ENCODE data around the gene WNT3.
A peak's percentile ranks its signal among the peaks of the same experiment; 100 is the strongest.
"Not testable (repeated sequence)": the region's sequence is repeated elsewhere in the genome, so short reads cannot be mapped to it uniquely, and the experiment has no call there.

The WNT3 gene

DNA sequence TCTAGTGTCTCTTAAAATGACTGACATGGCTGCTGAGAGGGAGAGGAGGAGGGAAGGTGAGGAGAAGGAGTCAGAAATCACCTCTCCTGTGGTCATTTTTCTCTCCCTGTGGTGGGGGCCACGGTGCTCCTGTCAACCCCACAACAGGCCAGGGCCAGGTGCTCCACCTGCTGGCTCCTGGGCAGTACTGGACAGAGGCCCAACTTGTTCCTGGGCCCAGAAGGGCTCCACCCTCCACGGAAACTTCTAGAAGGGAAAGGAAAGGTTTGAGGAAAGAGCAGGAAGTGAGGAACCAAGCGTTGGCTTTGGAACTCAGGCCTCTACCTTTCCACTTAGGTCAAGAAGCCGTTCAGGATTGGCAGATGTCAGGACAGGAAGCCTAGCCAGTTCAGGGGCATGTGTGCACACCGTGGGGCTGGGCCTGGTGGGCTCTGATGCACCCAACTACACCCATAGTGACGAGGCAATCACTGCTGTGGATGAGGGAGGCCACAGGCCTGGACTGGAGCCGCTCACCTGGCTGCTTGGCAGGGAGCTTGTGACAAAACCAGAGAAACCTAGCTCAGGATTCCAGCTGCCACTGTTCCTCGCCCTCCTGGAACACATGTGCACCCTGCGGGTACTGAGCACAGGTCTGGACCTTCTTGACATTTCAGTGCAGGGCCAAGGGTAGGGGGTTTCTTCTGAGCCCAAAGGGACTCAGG, 36.1 kb downstream of the WNT3 start:
- ATAC-seq: peak in 1 of 2 donors; percentile 53

DNA sequence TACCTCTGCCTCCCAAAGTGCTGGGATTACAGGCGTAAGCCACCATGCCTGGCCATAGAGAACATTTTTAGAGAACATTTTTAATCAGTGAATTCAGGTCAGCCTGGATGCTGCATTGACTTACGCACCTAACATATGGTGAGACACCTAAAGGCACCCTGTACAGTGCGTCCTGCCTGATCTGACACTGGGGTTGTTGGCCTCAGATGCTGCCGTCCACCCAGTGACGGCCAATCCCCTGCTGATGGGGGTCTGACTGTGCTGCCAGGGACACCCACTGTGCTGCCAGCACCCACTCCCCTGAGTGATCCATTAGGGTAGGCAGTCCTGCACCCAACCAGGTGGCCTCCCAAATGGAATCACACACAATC, 38.5 kb downstream of the WNT3 start:
- ATAC-seq: no peak

DNA sequence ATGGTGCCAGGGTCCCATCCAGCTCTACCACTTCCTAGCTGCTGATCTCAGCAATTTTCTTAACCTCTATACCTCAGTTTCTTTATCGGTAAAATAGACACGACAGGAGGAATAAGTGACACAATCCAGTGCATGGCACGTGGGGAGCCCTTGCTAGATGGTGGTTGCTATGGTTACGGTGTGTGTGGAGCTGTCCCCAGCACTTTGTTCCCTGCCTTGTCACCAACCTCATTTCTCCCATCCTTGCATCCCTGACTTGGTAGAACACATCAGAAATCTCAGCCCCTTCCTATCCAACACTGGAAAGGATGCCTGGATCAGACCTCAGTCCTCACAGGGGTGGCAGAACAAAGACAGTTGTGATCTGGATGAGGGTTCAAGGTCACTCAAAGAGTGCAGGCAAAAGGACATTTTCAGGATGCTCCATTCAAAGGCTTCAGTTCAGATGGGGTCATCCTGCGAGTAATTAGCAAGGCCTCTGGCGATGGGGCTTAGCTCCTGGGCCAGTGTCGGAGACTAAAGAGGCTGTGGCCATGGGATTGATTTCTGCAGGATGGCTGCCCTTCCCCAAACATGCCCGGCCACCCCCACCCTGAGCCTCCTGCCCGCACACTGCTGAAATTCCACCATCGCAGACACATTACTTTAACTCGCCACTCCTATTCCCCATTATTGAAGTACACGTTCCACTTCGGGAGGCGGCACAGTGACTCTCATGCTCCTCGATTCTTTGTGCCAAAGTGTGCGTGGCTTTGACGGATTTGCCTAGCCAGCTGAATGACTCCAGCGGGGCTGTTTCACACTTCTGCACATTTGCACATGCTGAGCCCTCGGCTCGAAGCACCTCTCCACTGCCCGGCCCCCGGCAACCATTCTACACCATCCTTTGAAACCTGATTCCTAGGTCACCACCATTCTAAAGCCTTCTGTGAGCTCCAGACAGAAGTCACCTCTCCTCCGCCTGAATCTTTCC, 40.3 kb downstream of the WNT3 start:
- no peak for ATAC-seq

DNA sequence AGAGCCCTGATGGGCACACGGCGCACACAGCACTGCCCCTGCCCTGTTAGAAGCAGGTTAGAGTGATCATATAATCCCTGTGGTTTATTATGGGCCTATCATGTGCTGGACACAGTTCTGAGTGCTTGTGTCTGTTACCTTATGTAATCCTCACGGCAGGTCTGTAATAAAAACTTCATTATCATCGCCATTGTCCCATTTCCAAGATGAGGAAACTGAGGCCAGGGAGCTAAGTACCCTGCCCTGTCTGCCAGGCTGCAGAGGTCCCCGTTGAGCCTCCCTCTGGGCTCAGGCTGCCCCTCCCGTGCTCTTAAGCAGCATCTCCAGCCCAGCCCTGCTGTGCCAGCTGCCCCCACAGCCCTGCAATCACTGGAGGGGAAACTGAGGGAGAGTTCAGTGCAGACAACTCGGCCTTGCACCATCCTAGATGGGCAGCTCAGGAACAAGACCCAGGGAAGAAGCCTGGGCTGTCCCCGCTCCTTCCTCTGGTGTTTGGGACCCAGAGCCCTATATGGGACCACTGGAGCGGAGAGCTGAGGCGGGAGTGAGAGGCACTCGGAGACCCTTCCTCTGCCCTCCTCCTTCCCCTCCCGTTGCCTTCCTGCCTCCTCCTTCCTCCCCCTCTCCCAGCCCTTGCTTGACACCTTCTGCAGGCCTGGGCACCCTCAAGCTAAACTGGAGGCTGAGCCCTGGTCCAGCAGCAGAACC, 42.0 kb downstream of the WNT3 start:
- ATAC-seq: no peak

DNA sequence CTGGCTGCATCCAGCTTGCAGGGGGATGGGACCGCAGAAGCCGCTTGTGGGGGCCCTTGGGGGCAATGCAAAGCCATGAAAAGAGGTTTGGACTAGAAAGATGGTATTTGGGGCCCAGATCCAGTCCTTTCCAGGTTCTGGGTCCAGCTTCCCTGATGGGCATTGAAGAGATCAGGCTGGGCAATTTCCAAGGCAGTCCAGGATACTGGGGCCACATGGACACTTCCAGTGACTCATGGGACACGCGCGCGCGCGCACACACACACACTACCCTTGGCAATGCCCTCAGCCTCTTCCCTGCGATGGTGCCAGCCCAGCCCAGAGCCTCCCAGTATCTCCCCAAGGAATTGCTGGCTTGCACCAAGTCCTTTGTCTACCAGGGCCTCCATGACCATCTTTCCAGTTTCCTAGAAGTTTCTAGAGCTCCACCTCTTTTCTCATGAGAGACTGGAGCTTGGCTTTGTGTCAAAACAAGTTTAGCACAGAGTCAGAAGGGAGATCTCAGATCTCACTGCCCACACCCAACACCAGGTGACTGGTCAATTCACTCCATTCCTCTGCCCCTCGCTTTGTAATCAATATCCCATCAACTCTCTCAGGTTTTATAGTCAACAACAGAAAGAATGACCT, 44.3 kb downstream of the WNT3 start:
- ATAC-seq: no peak

DNA sequence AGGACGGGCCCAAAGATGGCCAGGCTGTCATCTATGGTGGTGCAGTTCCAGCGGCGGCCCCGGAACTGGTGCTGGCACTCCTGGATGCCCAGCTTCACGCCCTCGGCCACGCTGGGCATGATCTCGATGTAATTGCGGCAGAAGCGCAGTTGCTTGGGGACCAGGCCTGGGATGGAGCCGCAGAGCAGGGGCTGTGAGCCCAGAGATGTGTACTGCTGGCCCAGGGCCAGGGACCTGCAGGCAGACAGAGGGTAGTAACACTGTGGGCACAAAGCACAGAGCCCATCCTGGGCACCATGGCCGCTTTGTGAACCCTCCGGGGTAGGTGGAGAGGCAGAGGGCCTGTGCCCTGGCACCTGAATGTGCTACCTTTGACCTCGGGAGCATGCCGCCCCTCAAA, 44.8 kb downstream of the WNT3 start:
- no peak for ATAC-seq

DNA sequence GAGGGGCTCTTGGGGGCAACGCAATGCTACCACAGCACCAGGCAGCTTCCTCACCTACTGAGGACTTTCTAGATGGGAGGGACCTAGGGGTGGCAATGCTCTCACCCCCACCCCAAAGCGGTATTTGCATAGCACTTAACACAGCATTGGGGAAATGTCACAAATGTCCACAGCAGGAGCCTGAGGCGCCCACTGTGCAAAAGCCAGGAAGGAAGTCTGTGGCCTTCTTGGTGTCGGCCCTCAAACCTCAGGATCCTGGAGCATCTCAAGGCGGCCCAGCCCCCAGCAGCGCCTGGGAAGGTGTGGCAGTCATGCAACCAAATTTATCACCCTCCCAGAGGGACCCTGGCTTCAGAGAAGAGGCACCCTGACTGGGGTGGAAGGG, 45.3 kb downstream of the WNT3 start:
- no peak for ATAC-seq

DNA sequence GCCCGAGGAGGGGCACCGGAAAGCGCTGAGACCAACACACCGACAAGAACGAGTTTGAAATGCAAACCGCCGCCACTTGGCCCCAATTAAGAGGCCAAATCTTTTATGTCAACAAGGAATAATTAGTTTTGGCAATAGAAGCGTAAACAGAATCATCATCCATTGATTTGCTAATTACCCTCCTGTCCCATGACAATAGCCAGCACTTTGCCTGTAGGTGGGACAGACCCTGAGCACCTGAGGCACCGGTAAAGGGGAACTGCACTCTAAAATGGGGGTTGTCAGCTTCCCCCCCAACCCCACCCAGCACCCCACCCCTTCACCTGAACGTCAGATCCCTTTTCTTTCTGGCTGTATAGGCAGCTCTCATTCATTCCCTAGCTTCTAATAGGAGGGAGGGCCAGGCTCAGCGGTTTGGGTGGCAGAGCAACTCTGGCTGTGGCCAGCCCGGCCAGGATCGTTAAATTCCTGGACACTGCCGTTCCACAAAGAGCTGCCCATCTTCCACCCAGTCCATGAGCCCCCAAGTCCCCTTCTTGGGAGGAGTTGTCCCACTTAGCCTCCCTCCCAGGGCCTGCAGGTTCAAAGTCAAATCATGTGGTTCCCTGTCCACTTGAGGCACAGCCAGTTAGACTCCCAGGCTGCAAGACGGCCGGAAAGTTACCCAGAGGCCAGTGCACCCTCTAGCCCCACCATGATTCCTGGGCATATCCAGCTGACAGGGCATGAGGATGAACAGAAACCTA, 45.8 kb downstream of the WNT3 start:
- no peak for ATAC-seq

DNA sequence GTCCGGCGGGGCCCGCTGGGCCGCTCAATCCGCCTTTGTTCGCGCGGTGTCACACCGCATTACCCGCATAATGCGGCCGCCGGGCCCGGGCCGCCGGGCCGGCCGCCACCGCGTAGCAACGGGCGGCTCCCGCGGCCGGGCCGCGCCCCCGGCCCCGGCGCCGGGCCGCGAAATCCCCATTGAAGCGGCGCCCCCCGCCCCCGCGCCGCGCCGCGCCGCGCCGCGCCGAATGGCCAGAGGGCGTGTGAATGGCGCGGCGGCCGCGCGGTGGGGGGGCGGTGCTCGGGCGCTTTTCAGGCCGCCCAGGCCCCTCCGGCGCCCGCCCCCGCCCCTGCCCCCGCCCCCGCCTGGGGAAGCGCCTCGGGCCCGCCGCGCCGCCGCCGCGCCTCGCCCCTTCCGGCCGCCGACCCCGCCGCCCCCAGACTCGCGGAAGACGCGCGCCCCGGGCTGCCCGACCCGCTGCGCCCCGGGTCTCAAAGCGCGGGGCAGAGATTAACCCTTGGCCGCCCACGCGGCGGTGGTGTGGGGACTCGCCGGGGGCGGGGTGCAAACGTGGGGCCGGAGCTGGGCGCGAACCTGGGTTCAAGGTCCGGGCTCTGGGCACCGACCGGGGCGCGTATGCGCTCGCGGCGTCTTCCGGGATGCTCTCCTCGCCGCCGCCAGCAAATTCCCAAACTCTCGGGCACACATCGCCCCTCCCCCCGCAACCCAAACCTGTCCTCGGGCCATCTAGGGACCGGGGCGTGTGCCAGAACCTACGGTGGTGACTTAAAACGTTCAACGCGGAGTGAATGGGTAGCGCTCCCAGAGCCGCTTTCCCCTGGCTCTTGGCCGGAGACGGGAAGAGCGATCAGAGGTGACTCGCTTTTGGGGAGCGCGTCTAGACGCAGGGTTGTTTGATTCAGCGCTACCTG, 46.7 kb downstream of the WNT3 start:
- peak; percentile 21 to 22 for ATAC-seq

DNA sequence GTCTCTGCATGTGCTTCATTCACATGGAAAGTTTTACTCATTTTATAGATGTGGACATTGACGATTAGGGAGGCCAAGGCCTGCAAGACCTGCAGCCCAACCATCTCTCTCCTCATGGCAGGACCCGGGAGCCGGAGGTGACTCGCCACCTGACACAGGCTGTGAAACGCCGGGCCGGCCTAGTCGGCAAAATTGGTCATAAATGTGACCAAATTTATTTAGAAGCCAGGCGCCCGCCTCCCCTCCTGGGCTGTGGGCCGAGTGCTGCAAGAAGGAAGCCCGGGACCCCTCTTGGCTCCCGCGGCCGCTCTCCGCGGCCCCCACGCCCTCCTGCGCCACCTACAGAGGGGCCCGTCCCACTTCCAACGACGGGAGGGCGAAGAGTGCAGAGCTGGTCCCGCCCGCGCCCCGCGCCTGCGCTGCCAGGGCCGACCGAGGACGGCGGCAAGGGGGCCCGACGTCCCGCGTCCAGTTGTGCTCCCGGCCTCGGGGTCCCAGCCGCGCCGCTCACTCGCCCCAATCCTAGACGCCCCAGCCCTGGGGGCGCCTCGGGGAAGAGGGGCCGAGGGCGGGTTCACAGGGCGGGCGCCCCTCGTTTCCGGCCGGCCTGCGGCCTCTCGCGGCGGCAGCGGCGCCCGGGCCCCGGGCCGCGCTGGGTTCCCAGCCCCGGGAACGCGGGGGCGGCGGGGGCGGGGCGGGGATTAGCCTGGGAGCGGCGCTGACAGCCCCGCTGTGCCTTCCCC, 47.5 kb downstream of the WNT3 start:
- peak; percentile 61 to 64 for ATAC-seq

DNA sequence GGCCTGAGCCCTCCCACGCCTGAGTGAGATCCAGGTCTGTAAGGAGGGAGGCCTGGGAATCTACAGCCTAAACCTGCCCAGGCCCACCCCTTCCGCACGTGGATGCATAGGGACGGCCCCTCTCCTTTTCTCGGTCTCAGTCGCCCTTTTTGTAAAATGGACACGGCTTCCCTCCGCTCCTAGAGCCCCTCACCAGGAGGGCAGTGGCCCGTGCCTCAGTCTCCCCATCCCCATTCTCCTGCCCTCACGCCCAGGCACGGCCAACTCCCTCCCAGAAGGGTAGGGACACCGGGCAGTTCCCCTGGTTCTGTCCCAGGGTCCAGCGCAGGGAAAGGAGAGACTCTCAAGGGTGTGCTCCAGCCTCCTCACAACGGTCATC, 48.1 kb downstream of the WNT3 start:
- no peak for ATAC-seq

DNA sequence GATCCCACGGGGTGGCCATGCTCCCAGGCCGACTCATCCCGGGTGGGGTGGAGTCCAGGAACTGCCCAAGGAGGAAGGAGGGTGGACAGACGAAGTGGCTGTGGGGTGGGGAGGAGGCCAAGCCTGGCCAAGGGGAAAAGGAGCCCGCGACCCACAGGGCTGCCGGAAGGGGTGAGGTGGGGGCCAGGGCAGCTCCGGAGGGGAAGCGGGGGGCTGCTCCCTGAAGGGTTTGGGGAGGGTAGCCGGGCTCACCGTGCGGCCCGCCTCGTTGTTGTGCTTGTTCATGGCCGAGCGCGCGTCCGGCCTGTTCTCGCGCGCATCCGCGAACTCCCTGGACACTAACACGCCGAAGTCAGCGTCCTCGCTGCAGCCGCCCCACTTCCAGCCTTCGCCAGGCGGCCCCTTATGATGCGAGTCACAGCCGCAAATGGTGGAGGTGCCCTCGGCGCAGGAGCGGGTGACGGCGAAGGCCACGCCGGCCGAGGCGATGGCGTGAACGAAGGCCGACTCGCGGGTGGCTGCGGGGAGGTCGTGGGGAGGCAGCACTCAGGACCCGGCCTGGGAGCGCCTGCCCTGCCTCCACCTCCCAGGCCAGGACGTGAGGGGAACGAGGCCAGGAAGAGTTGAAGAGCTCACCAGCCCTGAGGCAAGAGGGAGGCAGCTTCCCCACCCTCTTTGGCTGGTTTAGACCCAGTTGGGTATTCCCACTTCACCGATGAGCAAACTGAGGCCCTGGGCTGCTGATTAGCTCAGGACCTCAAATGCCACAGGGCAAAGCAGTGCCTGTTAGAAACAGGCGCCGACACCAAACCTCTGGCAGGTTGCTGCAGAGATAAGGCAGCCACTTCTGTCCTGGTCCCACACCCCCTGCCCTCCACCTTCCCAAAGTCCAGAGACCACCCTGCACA, 48.7 kb downstream of the WNT3 start:
- no peak for ATAC-seq

DNA sequence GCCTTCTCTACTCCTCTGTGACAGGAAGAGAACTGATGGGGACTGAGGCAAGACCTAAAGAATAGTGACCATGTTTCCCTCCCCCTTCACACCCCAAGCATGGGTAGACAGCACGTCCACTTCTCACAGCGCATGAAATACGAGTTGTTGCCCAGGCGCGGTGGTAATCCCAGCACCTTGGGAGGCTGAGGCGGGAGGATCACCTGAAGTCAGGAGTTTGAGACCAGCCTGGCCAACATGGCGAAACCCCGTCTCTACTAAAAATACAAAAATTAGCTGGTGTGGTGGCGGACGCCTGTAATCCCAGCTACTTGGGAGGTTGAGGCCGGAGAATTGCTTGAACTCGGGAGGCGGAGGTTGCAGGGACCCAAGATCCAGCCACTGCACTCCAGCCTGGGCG, 49.6 kb downstream of the WNT3 start:
- not testable (repeated sequence) for ATAC-seq

DNA sequence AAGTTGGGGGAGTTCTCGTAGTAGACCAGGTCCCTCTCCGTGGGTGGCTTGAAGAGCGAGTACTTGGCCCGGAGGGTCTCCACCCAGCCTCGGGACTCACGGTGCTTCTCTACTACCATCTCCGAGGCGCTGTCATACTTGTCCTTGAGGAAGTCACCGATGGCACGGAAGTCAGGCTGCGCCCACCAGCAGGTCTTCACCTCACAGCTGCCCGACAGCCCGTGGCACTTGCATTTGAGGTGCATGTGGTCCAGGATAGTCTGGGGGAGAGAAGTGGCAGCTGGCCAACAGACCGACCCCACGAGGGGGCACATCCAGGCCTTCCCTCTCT, 50.0 kb downstream of the WNT3 start:
- ATAC-seq: no peak

DNA sequence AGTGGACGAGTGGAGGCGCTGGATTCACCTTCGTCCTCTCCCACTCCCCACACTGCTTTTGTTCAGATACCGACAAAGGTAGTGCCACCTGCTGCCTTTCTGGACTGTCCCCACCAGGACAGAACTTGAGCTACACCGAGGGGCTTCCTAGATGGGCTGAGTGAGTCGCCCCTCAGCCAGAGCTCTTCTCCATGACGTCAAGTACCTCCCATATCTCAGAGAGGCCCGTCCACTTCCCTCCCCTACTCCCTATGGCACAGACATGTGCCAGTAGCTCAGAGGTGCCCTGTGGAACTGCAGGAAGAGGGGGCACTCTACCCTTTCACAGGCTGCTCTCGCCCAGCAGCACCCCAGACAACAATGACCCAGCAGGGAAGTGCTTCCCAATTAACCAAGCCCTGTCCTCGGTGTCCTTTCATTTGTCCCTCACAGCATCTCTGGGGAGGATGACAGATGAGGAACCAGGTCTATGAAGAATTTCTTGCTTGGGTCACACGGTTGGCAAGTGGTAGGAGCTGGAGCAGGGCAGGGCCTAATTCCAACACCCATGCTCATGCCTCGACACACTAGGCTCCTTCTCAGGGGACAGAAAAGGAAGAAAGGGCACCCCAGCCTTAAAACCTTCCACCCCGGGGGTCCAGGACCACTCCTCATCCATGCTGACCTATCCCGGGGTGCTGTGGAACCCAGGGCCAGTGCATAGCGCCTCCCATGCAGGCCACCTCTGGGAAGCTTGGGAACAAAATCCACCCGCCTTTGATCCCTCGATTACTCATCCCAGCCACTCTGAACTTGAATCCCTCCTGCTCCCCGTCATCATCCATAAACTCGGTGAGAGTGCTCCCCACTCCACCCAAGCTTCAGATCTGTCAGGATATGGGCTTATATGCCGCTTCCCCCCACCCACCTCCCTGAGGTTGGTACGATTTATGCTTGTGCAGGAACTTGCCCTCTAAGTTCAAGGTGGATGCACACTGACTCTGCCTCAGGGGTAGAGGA, 51.7 kb downstream of the WNT3 start:
- ATAC-seq: no peak

DNA sequence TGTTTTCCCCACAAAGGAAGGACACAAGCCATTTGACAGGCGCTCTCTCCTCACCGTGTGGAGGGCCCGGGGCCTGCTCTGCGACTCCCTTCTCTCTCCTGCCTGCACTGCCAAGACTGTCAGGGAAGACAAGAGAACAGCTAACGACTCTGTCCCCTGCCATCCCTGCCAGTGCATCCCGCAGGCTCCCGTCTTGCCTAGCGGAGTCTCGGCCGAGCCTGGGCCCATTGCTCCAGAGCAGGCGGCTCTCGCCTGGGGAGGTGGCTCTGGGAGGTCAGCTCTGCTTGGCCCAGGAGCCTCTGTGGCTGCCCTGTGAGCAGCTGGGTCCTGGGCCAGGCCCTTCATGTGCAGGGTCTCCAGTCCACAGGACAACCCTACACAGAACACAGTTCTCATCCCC, 53.0 kb downstream of the WNT3 start:
- no peak for ATAC-seq

DNA sequence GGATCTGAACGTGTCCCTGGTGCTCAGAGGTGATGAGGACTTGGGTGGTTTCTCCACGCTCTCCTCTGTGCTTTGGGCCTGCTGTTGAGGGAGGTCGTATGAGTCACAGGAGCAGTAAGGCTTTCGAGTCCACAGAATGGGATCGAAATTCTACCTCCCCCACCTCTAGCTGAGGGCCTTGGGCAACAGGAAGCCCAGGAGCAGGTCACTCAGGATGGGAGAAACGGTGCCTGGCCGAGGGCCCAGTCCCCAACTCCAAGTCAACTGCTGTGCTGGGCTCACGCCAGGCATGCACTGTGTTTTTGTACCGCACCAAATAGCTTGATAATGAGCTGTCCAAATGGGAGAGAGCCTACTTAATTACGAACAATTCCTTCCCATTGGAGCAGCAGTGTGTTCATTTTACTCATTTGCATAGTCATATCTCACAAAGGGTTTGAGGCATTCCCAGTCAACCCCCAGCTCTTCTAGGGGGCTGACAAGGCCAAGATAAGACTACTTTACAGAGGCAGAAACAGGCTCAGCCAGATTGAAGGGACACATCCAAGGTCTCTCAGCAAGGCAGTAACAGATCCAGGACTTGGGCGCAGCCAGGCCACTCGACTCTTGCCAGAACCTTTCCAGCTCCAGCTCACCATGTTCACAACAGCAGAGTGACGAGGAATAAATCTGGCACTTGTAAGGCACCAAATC, 53.6 kb downstream of the WNT3 start:
- no peak for ATAC-seq
